ENCODE measurements around the gene POGZ. TPM values are rescaled to one million over a fixed set of nuclear protein-coding genes. Genes with fewer than 3 reads are reported as not detected.

POGZ gene
- total RNA-seq, 2 donors from 2014 or later = 46.6 to 47.1 TPM

GRCh38 chr1:151361883-151362282, 97.4 kb downstream of the POGZ start:
- ATAC-seq = no peak
- DNase-seq = no peak

GRCh38 chr1:151356696-151357095, 102.6 kb downstream of the POGZ start:
- intact Hi-C loops (cut with DNase I) = no loop called here
- ATAC-seq = no peak
- DNase-seq = no peak

More at GRCh38 chr1:151361883-151362282, 97.4 kb downstream of the POGZ start:
- intact Hi-C loops (cut with DNase I) = no loop called here

Other genes starting within 250 kb of the POGZ start
- gene PSMD4, start 204.8 kb downstream of the POGZ start, total RNA-seq = 100 to 1,000 TPM; 134 to 136 TPM
- gene ZNF687, start 177.2 kb downstream of the POGZ start, total RNA-seq = 10 to 100 TPM; 12.8 to 15.6 TPM
- gene PI4KB, start 132.1 kb downstream of the POGZ start, total RNA-seq = 10 to 100 TPM; 46.3 to 49.4 TPM
- gene RFX5, start 112.2 kb downstream of the POGZ start, total RNA-seq = 10 to 100 TPM; 23.1 to 23.8 TPM
- 10 to 100 TPM; 30.6 to 82.2 TPM for gene SELENBP1, start 86.8 kb downstream of the POGZ start, total RNA-seq
- gene PSMB4, start 59.9 kb downstream of the POGZ start, total RNA-seq = 100 to 1,000 TPM; 163 to 197 TPM
- 1 to 10 TPM; 2.0 to 2.7 TPM for gene CGN, start 51.9 kb upstream of the POGZ start, total RNA-seq
- 1 to 10 TPM; 3.9 TPM for gene TUFT1, start 80.8 kb upstream of the POGZ start, total RNA-seq
- gene SNX27, start 152.6 kb upstream of the POGZ start, total RNA-seq = 10 to 100 TPM; 29.8 to 32.3 TPM

All from left cardiac atrium (tissue), 4 donors.